HEK293 (cell line): ENCODE data around the gene PHF13.

ENCODE experiments used
- GLI2 ChIP-seq: fragments of 450-650 bp; formaldehyde crosslinking; IDR thresholded peaks from 2 replicates; pipeline ENCODE4; 2017; ENCODE audit warnings: missing biosample characterization, missing genetic modification characterization, low read depth, borderline replicate concordance
- GLIS1 ChIP-seq: fragments of 450-650 bp; formaldehyde crosslinking; IDR thresholded peaks from 2 replicates; pipeline ENCODE4 v1.5.1; 2016; ENCODE audit warnings: missing biosample characterization, missing genetic modification characterization
- HOXA7 ChIP-seq: sonication (generic); formaldehyde crosslinking; IDR thresholded peaks from 2 replicates; pipeline ENCODE4 v1.8.1; 2022; ENCODE audit warnings: missing genetic modification reagents, borderline replicate concordance
- KLF1 ChIP-seq: fragments of 450-650 bp; formaldehyde crosslinking; IDR thresholded peaks from 2 replicates; pipeline ENCODE4 v1.5.1; 2016; ENCODE audit warnings: missing biosample characterization, missing genetic modification characterization
- KLF9 ChIP-seq: fragments of 450-650 bp; formaldehyde crosslinking; IDR thresholded peaks from 2 replicates; pipeline ENCODE4 v1.5.1; 2016; ENCODE audit warnings: missing biosample characterization, missing genetic modification characterization, low read depth
- PATZ1 ChIP-seq: fragments of 450-650 bp; formaldehyde crosslinking; IDR thresholded peaks from 2 replicates; pipeline ENCODE4 v1.5.1; 2016; ENCODE audit warnings: missing biosample characterization, missing genetic modification characterization
- ZBTB11 ChIP-seq: fragments of 450-650 bp; formaldehyde crosslinking; conservative IDR thresholded peaks from 2 replicates; pipeline ENCODE4 v1.5.1; 2016; ENCODE audit warnings: low read depth, missing biosample characterization, missing genetic modification characterization
- ZBTB17 ChIP-seq: fragments of 450-650 bp; formaldehyde crosslinking; IDR thresholded peaks from 2 replicates; pipeline ENCODE4 v1.5.1; 2016; ENCODE audit warnings: missing biosample characterization, missing genetic modification characterization
- ZIC2 ChIP-seq: fragments of 450-650 bp; formaldehyde crosslinking; IDR thresholded peaks from 2 replicates; pipeline ENCODE4 v1.5.1; 2016; ENCODE audit warnings: missing biosample characterization, missing genetic modification characterization
- ZNF10 ChIP-seq: fragments of 450-650 bp; formaldehyde crosslinking; IDR thresholded peaks from 2 replicates; pipeline ENCODE4 v1.5.1; 2017; ENCODE audit warnings: missing biosample characterization, missing genetic modification characterization
- ZNF221 ChIP-seq: fragments of 450-650 bp; formaldehyde crosslinking; IDR thresholded peaks from 2 replicates; pipeline ENCODE4 v1.5.1; 2017; ENCODE audit warnings: missing biosample characterization, missing genetic modification characterization, borderline replicate concordance
- ZNF391 ChIP-seq: fragments of 450-650 bp; formaldehyde crosslinking; IDR thresholded peaks from 2 replicates; pipeline ENCODE4 v1.5.1; 2016; ENCODE audit warnings: low read depth, missing biosample characterization, missing genetic modification characterization, borderline replicate concordance
- ZNF488 ChIP-seq: fragments of 450-650 bp; formaldehyde crosslinking; IDR thresholded peaks from 2 replicates; pipeline ENCODE4 v1.5.1; 2016; ENCODE audit warnings: missing biosample characterization, missing genetic modification characterization
- ZNF501 ChIP-seq: fragments of 450-650 bp; formaldehyde crosslinking; IDR thresholded peaks from 2 replicates; pipeline ENCODE4 v1.5.1; 2016; ENCODE audit warnings: missing biosample characterization, missing genetic modification characterization
- ZNF513 ChIP-seq: fragments of 450-650 bp; IDR thresholded peaks from 2 replicates; pipeline ENCODE4 v1.5.1; 2018; ENCODE audit warnings: missing biosample characterization, missing genetic modification characterization
- ZNF521 ChIP-seq: fragments of 450-650 bp; formaldehyde crosslinking; IDR thresholded peaks from 2 replicates; pipeline ENCODE4 v1.5.1; 2017; ENCODE audit warnings: missing biosample characterization, mild to moderate bottlenecking, missing genetic modification characterization
- ZNF629 ChIP-seq: fragments of 450-650 bp; formaldehyde crosslinking; IDR thresholded peaks from 2 replicates; pipeline ENCODE4 v1.5.1; 2017; ENCODE audit warnings: missing biosample characterization, missing genetic modification characterization
- ZNF654 ChIP-seq: fragments of 450-650 bp; formaldehyde crosslinking; IDR thresholded peaks from 2 replicates; pipeline ENCODE4 v1.5.1; 2016; ENCODE audit warnings: low read depth, missing biosample characterization, missing genetic modification characterization
- ZNF707 ChIP-seq: fragments of 450-650 bp; formaldehyde crosslinking; IDR thresholded peaks from 2 replicates; pipeline ENCODE4 v1.5.1; 2016; ENCODE audit warnings: missing biosample characterization, missing genetic modification characterization
- ZSCAN30 ChIP-seq: fragments of 450-650 bp; IDR thresholded peaks from 2 replicates; pipeline ENCODE4 v1.5.1; 2018; ENCODE audit warnings: missing biosample characterization, mild to moderate bottlenecking, missing genetic modification characterization, moderate library complexity
- ZXDB ChIP-seq: fragments of 450-650 bp; formaldehyde crosslinking; IDR thresholded peaks from 2 replicates; pipeline ENCODE4 v1.5.1; 2016; ENCODE audit warnings: missing biosample characterization, missing genetic modification characterization
- TF ChIP-seq, protein P1 (sequence below): fragments of 450-650 bp; formaldehyde crosslinking; IDR thresholded peaks from 2 replicates; pipeline ENCODE4 v1.5.1; 2016; ENCODE audit warnings: missing biosample characterization, missing genetic modification characterization
- TF ChIP-seq, protein P2 (sequence below): fragments of 450-650 bp; formaldehyde crosslinking; IDR thresholded peaks from 2 replicates; pipeline ENCODE4 v1.5.0; 2017; ENCODE audit warnings: missing biosample characterization, missing genetic modification characterization, borderline replicate concordance
- TF ChIP-seq, protein P3 (sequence below): fragments of 450-650 bp; formaldehyde crosslinking; IDR thresholded peaks from 2 replicates; pipeline ENCODE4 v1.5.1; 2016; ENCODE audit warnings: missing biosample characterization, missing genetic modification characterization

Gene PHF13

DNA sequence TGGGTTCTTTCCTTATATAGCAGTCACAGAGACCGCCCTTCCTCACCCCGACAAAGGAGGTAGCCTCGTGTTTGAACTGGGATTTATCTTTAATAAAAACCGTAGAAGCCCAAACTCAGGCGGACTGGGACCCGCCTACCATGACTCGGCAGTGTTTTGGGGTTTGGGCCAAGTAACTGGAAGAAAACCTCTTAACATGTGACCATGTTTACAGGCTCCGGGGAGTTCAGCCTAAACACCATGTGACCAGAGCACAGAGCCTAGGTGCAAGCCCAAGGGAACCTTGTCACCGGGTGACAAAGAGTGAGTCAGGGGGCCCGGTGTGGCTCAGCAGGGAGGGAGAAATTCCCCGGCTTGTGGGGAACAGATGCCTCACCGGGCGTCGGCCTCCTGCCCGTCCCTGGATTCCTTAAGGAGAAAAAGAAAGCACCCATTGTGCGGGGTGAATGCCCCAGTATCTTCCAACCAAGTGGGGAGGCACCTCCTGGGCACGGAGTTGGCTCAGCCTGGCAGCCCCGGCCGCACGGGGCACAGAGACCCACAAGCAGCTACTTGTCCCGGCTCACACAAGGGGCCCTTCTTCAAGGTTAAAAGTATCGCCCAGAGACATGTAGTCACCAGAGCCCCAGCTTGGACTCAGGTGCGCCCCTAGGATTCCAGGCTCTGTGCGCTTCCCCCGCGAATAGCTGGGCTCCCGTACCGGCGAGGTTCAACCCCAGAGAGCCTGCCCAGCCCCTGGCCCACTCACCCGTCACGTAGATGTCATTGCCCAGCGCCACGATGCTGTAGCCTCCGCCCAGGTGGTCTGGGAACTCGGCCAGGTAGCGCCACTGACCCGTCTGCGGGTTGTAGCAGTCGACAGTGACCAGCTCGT is 12.2 kb upstream of the PHF13 start (continued):
- TF ChIP-seq ZBTB17 (tag by site-specific recombination) (peak; percentile 63; the same call in 1 of the 2 replicates), ZNF629 (0 out of 2 replicates have a peak, but pooled peaks have one; percentile 35), ZNF391 (tag by site-specific recombination) (no peak), ZIC2 (tag by site-specific recombination) (peak; percentile 83), ZSCAN30 (tag by site-specific recombination) (no peak), ZNF707 (no peak), ZNF654 (tag by site-specific recombination) (no peak), ZBTB11 (no peak), GLIS1 (tag by site-specific recombination) (peak; percentile 84), ZNF488 (tag by site-specific recombination) (no peak), ZXDB (tag by site-specific recombination) (no peak; the same call in 1 of the 2 replicates), ZNF221 (no peak), KLF1 (tag by site-specific recombination) (peak; percentile 48), ZNF521 (tag by site-specific recombination) (no peak), ZNF501 (0 out of 2 replicates have a peak, but pooled peaks have one; percentile 70), PATZ1 (0 out of 2 replicates have a peak, but pooled peaks have one; percentile 69), ZNF513 (tag by site-specific recombination) (no peak), ZNF10 (no peak; the same call in 1 of the 2 replicates), GLI2 (tag by site-specific recombination) (no peak), KLF9 (tag by site-specific recombination) (peak; percentile 7; the same call in 1 of the 2 replicates), HOXA7 (CRISPR knock-in tag) (no peak)
- TF ChIP-seq, protein P1, sequence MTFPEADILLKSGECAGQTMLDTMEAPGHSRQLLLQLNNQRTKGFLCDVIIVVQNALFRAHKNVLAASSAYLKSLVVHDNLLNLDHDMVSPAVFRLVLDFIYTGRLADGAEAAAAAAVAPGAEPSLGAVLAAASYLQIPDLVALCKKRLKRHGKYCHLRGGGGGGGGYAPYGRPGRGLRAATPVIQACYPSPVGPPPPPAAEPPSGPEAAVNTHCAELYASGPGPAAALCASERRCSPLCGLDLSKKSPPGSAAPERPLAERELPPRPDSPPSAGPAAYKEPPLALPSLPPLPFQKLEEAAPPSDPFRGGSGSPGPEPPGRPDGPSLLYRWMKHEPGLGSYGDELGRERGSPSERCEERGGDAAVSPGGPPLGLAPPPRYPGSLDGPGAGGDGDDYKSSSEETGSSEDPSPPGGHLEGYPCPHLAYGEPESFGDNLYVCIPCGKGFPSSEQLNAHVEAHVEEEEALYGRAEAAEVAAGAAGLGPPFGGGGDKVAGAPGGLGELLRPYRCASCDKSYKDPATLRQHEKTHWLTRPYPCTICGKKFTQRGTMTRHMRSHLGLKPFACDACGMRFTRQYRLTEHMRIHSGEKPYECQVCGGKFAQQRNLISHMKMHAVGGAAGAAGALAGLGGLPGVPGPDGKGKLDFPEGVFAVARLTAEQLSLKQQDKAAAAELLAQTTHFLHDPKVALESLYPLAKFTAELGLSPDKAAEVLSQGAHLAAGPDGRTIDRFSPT (tag by site-specific recombination): peak; percentile 86
- TF ChIP-seq, protein P2, sequence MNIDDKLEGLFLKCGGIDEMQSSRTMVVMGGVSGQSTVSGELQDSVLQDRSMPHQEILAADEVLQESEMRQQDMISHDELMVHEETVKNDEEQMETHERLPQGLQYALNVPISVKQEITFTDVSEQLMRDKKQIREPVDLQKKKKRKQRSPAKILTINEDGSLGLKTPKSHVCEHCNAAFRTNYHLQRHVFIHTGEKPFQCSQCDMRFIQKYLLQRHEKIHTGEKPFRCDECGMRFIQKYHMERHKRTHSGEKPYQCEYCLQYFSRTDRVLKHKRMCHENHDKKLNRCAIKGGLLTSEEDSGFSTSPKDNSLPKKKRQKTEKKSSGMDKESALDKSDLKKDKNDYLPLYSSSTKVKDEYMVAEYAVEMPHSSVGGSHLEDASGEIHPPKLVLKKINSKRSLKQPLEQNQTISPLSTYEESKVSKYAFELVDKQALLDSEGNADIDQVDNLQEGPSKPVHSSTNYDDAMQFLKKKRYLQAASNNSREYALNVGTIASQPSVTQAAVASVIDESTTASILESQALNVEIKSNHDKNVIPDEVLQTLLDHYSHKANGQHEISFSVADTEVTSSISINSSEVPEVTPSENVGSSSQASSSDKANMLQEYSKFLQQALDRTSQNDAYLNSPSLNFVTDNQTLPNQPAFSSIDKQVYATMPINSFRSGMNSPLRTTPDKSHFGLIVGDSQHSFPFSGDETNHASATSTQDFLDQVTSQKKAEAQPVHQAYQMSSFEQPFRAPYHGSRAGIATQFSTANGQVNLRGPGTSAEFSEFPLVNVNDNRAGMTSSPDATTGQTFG (tag by site-specific recombination): no peak
- TF ChIP-seq, protein P3, sequence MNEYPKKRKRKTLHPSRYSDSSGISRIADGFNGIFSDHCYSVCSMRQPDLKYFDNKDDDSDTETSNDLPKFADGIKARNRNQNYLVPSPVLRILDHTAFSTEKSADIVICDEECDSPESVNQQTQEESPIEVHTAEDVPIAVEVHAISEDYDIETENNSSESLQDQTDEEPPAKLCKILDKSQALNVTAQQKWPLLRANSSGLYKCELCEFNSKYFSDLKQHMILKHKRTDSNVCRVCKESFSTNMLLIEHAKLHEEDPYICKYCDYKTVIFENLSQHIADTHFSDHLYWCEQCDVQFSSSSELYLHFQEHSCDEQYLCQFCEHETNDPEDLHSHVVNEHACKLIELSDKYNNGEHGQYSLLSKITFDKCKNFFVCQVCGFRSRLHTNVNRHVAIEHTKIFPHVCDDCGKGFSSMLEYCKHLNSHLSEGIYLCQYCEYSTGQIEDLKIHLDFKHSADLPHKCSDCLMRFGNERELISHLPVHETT: 0 out of 2 replicates have a peak, but pooled peaks have one; percentile 20
